WERI-Rb-1 (cell line): ENCODE measurements around the gene LEMD2.

Experiments
- DNase-seq: peaks from one replicate; pipeline ENCODE4 v3.0.0-alpha.2; 2020
- H3K27ac ChIP-seq: fragments of 250-450 bp; sonication (Bioruptor Pico); 2 replicates; pipeline ENCODE4 v1.5.1; 2020; ENCODE audit warnings: mild to moderate bottlenecking, moderate library complexity
- H3K27me3 ChIP-seq: fragments of 250-450 bp; sonication (Bioruptor Pico); 2 replicates; pipeline ENCODE4 v1.5.1; 2021; ENCODE audit warnings: mild to moderate bottlenecking, low read depth, moderate library complexity; ENCODE audit not compliant: insufficient read depth, severe bottlenecking
- H3K36me3 ChIP-seq: fragments of 250-450 bp; sonication (Bioruptor Pico); 2 replicates; pipeline ENCODE4 v1.5.1; 2020; ENCODE audit warnings: mild to moderate bottlenecking, moderate library complexity
- H3K4me3 ChIP-seq: 2 replicates; pipeline ENCODE4 v1.5.1; 2011; ENCODE audit warnings: low read depth, mild to moderate bottlenecking, control low read depth, low read length
- H3K9me3 ChIP-seq: fragments of 250-450 bp; sonication (Bioruptor Pico); 2 replicates; pipeline ENCODE4 v1.5.1; 2021; ENCODE audit warnings: mild to moderate bottlenecking, moderate library complexity; ENCODE audit not compliant: severe bottlenecking
- CTCF ChIP-seq: IDR thresholded peaks from 2 replicates; pipeline ENCODE4 v1.5.1; 2011; ENCODE audit warnings: low read depth, mild to moderate bottlenecking, control low read depth, inconsistent platforms, low read length

Gene LEMD2

GRCh38 chr6:33762713-33763112 is 26.2 kb downstream of the LEMD2 start:
- TF ChIP-seq CTCF: no peak
- no peak for DNase-seq
- no peak overlapping the region for H3K4me3 ChIP-seq
- H3K36me3 ChIP-seq: no peaks in the 10 kb centered on the region
- peaks cover 6% of the 10 kb centered on the region for H3K9me3 ChIP-seq
- H3K27me3 ChIP-seq: no peaks in the 10 kb centered on the region
- peak overlapping the region; percentile 2; the same call in 1 of the 2 replicates for H3K27ac ChIP-seq

- peak; percentile 99 for TF ChIP-seq CTCF
- DNase-seq: peak; percentile 97
- Histone ChIP-seq H3K36me3 (no peaks in the 10 kb centered on the region), H3K4me3 (no peak overlapping the region), H3K9me3 (peaks cover 5% of the 10 kb centered on the region), H3K27ac (peak overlapping the region; percentile 73), H3K27me3 (no peaks in the 10 kb centered on the region)
These were observed 26.9 kb downstream of the LEMD2 start for GRCh38 chr6:33761922-33762629.

GRCh38 chr6:33761581-33761921 is 27.4 kb downstream of the LEMD2 start:
- no peaks in the 10 kb centered on the region for H3K9me3 ChIP-seq
- no peak overlapping the region for H3K4me3 ChIP-seq
- TF ChIP-seq CTCF: no peak
- no peaks in the 10 kb centered on the region for H3K36me3 ChIP-seq
- H3K27ac ChIP-seq: peak overlapping the region; percentile 73
- no peaks in the 10 kb centered on the region for H3K27me3 ChIP-seq
- DNase-seq: no peak

- peak overlapping the region; percentile 73 for H3K27ac ChIP-seq
- no peak overlapping the region for H3K4me3 ChIP-seq
- H3K9me3 ChIP-seq: no peaks in the 10 kb centered on the region
- no peak for TF ChIP-seq CTCF
- H3K36me3 ChIP-seq: no peaks in the 10 kb centered on the region
- H3K27me3 ChIP-seq: no peaks in the 10 kb centered on the region
- DNase-seq: peak; percentile 87
These were observed 28.9 kb downstream of the LEMD2 start for GRCh38 chr6:33759887-33760629.

GRCh38 chr6:33758815-33759216 is 30.1 kb downstream of the LEMD2 start:
- H3K27me3 ChIP-seq: no peaks in the 10 kb centered on the region
- no peaks in the 10 kb centered on the region for H3K9me3 ChIP-seq
- DNase-seq: no peak
- H3K36me3 ChIP-seq: no peaks in the 10 kb centered on the region
- no peak overlapping the region for H3K27ac ChIP-seq
- H3K4me3 ChIP-seq: no peak overlapping the region
- TF ChIP-seq CTCF: no peak

GRCh38 chr6:33757906-33758305 is 31.0 kb downstream of the LEMD2 start:
- Histone ChIP-seq H3K27me3 (no peaks in the 10 kb centered on the region), H3K27ac (no peak overlapping the region), H3K4me3 (no peak overlapping the region), H3K36me3 (no peaks in the 10 kb centered on the region), H3K9me3 (no peaks in the 10 kb centered on the region)
- no peak for DNase-seq
- no peak for TF ChIP-seq CTCF
